SU-DHL-6 (cell line): ENCODE measurements around the gene MOCOS.

ENCODE experiments used
- CTCF ChIP-seq: fragments of 200-600 bp; sonication (generic); IDR thresholded peaks from one replicate; pipeline ENCODE4 v1.5.1; 2017; ENCODE audit warnings: antibody characterized with exemption, mild to moderate bottlenecking, low read length, moderate library complexity; ENCODE audit not compliant: insufficient read depth, poor library complexity, severe bottlenecking
- EZH2phosphoT487 ChIP-seq: fragments of 200-600 bp; sonication (generic), shearing (Covaris generic); conservative IDR thresholded peaks from 2 replicates; pipeline ENCODE4 v1.6.1; 2018; ENCODE audit warnings: mild to moderate bottlenecking, antibody characterized with exemption, low read length, moderate library complexity, mixed read lengths

- TF ChIP-seq EZH2phosphoT487 (no peak), CTCF (no peak)
Observed at GRCh38 chr18:36157441-36157840, 29.9 kb upstream of the MOCOS start.
